OCI-LY7 (cell line): Measurements from ENCODE around the gene ICA1. TPM values are rescaled to one million over a fixed set of nuclear protein-coding genes. Genes with fewer than 3 reads are reported as not detected.

Experiments used
- BruUV-seq: library from RNA; stranded (reverse); fragments of 400-500 nt; replicated peaks from 2 replicates; lab custom pipeline; 2021; lab: Mats Ljungman, UMichigan
- CTCF ChIA-PET: fragments of 300-600 bp; sonication (Branson Sonifier 250); formaldehyde crosslinking; loops from one replicate; lab custom pipeline; 2022; ENCODE audit warnings: antibody characterized with exemption; ENCODE audit not compliant: unreplicated experiment; lab: Charles Lee
- POLR2A ChIA-PET: fragments of 300-600 bp; sonication (Branson Sonifier 250); formaldehyde crosslinking; loops from one replicate; lab custom pipeline; 2022; ENCODE audit warnings: antibody characterized with exemption; lab: Charles Lee
- DNase-seq: peaks from one replicate; pipeline ENCODE4 v3.0.0-alpha.2; 2015; ENCODE audit warnings: low spot score
- H2AFZ ChIP-seq: fragments of 200-600 bp; sonication (generic), shearing (Covaris generic); 2 replicates; pipeline ENCODE4 v1.6.1; 2014; ENCODE audit warnings: mild to moderate bottlenecking, antibody characterized with exemption, low read length, moderate library complexity
- H3K27ac ChIP-seq: fragments of 200-600 bp; sonication (generic); 2 replicates; pipeline ENCODE4 v1.5.1; 2014; ENCODE audit warnings: mixed run types, low read depth, mild to moderate bottlenecking, moderate library complexity, low read length, inconsistent platforms; ENCODE audit not compliant: poor library complexity, severe bottlenecking
- H3K36me3 ChIP-seq: fragments of 200-600 bp; sonication (generic); 2 replicates; pipeline ENCODE4 v1.6.1; 2014; ENCODE audit warnings: mild to moderate bottlenecking, antibody characterized with exemption, low read length, moderate library complexity, mixed read lengths; ENCODE audit not compliant: insufficient read depth
- H3K4me1 ChIP-seq: fragments of 200-600 bp; sonication (generic); 2 replicates; pipeline ENCODE4 v1.5.1; 2014; ENCODE audit warnings: mild to moderate bottlenecking, low read length; ENCODE audit not compliant: insufficient read depth, poor library complexity, severe bottlenecking
- H3K4me2 ChIP-seq: fragments of 200-600 bp; sonication (generic); 2 replicates; pipeline ENCODE4 v1.6.1; 2014; ENCODE audit warnings: mild to moderate bottlenecking, low read length
- H3K4me3 ChIP-seq: fragments of 200-600 bp; sonication (generic); 2 replicates; pipeline ENCODE4 v1.5.1; 2014; ENCODE audit warnings: mild to moderate bottlenecking, low read depth, low read length; ENCODE audit not compliant: poor library complexity, severe bottlenecking
- H3K79me2 ChIP-seq: fragments of 200-600 bp; sonication (generic); 2 replicates; pipeline ENCODE4 v1.6.1; 2016; ENCODE audit warnings: low read depth, mild to moderate bottlenecking, low read length, moderate library complexity, mixed read lengths; ENCODE audit not compliant: insufficient read depth
- H3K9me2 ChIP-seq: fragments of 200-600 bp; sonication (generic); 2 replicates; pipeline ENCODE4 v1.6.1; 2016; ENCODE audit warnings: mild to moderate bottlenecking, low read length, mixed read lengths; ENCODE audit not compliant: insufficient read depth
- H3K9me3 ChIP-seq: fragments of 200-600 bp; sonication (generic); 2 replicates; pipeline ENCODE4 v1.6.1; 2014; ENCODE audit warnings: mild to moderate bottlenecking, mixed run types, low read length, mixed read lengths
- H4K20me1 ChIP-seq: fragments of 200-600 bp; sonication (generic); 2 replicates; pipeline ENCODE4 v1.6.1; 2014; ENCODE audit warnings: mild to moderate bottlenecking, antibody characterized with exemption, low read length, moderate library complexity, mixed read lengths; ENCODE audit not compliant: insufficient read depth
- CTCF ChIP-seq: fragments of 200-600 bp; sonication (generic); conservative IDR thresholded peaks from 2 replicates; pipeline ENCODE4 v1.5.1; 2014; ENCODE audit warnings: mild to moderate bottlenecking, antibody characterized with exemption, low read length, moderate library complexity, mixed read lengths
- EZH2phosphoT487 ChIP-seq: fragments of 200-600 bp; sonication (generic); IDR thresholded peaks from 2 replicates; pipeline ENCODE4 v1.6.1; 2018; ENCODE audit warnings: low read depth, borderline replicate concordance, mild to moderate bottlenecking, mixed run types, antibody characterized with exemption, low read length, moderate library complexity, mixed read lengths
- intact Hi-C: fragments of 100-400 bp; cut with micrococcal nuclease; formaldehyde crosslinking; loops from one replicate; pipeline ENCODE4 v1.10.0; 2022; ENCODE audit not compliant: unreplicated experiment
- total RNA-seq, 2 experiments: library from RNA; depleted of rRNA in 1 of 2; stranded (reverse); fragments of >200 nt in 1 of 2; shearing (Covaris generic) in 1 of 2; gene quantifications; 2 replicates each; pipeline ENCODE4 v1.2.3, GENCODE V29; 2014 to 2022

The ICA1 gene
- total RNA-seq, 2 experiments from 2014 or later = 0.49 TPM; not detected in 1

- no peak overlapping the region for H2AFZ ChIP-seq
- no peaks in the 10 kb centered on the region for H3K4me1 ChIP-seq
- no peak overlapping the region for H3K4me3 ChIP-seq
- intact Hi-C loops = no loop called here
- no peaks in the 10 kb centered on the region for H3K9me3 ChIP-seq
- no peaks in the 10 kb centered on the region for H4K20me1 ChIP-seq
- H3K27ac ChIP-seq = no peak overlapping the region
- TF ChIP-seq EZH2phosphoT487 (no peak), CTCF (no peak)
- POLR2A ChIA-PET = interaction anchor here (1.4 to 1.6 kb wide), 2 partner anchors 9 to 10 kb away, joined by 4 to 5 read pairs; no protein-coding TSS in a partner anchor
- no peaks in the 10 kb centered on the region for H3K9me2 ChIP-seq
- no peak overlapping the region for H3K4me2 ChIP-seq
- H3K79me2 ChIP-seq = no peaks in the 10 kb centered on the region
- CTCF ChIA-PET = no interaction called here
- no peaks in the 10 kb centered on the region for H3K36me3 ChIP-seq
- no TSS peak for BruUV-seq
- no peak for DNase-seq
Measured at GRCh38 chr7:8185926-8186683, 75.9 kb downstream of the ICA1 start.

GRCh38 chr7:8184221-8184620, 77.7 kb downstream of the ICA1 start:
- Histone ChIP-seq H3K4me3 (no peak overlapping the region), H3K9me2 (no peaks in the 10 kb centered on the region), H2AFZ (no peak overlapping the region), H3K4me2 (no peak overlapping the region), H4K20me1 (no peaks in the 10 kb centered on the region), H3K9me3 (no peaks in the 10 kb centered on the region), H3K79me2 (no peaks in the 10 kb centered on the region), H3K36me3 (no peaks in the 10 kb centered on the region), H3K4me1 (no peaks in the 10 kb centered on the region), H3K27ac (no peak overlapping the region)
- DNase-seq = no peak
- ChIA-PET CTCF (no interaction called here), POLR2A (interaction anchor here (0.7 to 1.0 kb wide), 2 partner anchors 495 to 503 kb away, joined by 4 to 5 read pairs; no protein-coding TSS in a partner anchor)
- intact Hi-C loops = no loop called here
- TF ChIP-seq CTCF = no peak
- no peak for TF ChIP-seq EZH2phosphoT487
- BruUV-seq = no TSS peak

- no peaks in the 10 kb centered on the region for H3K36me3 ChIP-seq
- BruUV-seq = no TSS peak
- H3K4me2 ChIP-seq = no peak overlapping the region
- H3K79me2 ChIP-seq = no peaks in the 10 kb centered on the region
- POLR2A ChIA-PET = interaction anchor here (0.6 to 1.3 kb wide), 2 partner anchors 10 to 198 kb away, joined by 3 to 4 read pairs; no protein-coding TSS in a partner anchor
- intact Hi-C loops = no loop called here
- no peak overlapping the region for H2AFZ ChIP-seq
- CTCF ChIA-PET = interaction anchor here (0.8 kb wide), 1 partner anchor 10 kb away, joined by 3 read pairs; no protein-coding TSS in a partner anchor
- TF ChIP-seq EZH2phosphoT487 = no peak
- TF ChIP-seq CTCF = no peak
- no peak overlapping the region for H3K4me3 ChIP-seq
- H3K4me1 ChIP-seq = peaks cover 32% of the 10 kb centered on the region
- H4K20me1 ChIP-seq = no peaks in the 10 kb centered on the region
- no peaks in the 10 kb centered on the region for H3K9me3 ChIP-seq
- no peak for DNase-seq
- no peaks in the 10 kb centered on the region for H3K9me2 ChIP-seq
- H3K27ac ChIP-seq = no peak overlapping the region
Measured at GRCh38 chr7:8179486-8179885, 82.5 kb downstream of the ICA1 start.
